ACC112 (cell line): ENCODE measurements around the gene HIGD1A.
A peak's percentile ranks its signal among the peaks of the same experiment; 100 is the strongest.

Experiments used
- H2AFZ ChIP-seq: fragments of 200-600 bp; sonication (generic); one replicate; pipeline ENCODE4 v1.6.0; 2017; ENCODE audit warnings: antibody characterized with exemption, low read length; ENCODE audit not compliant: unreplicated experiment
- H3K27ac ChIP-seq: fragments of 200-600 bp; sonication (generic); 2 replicates; pipeline ENCODE4 v1.5.1; 2014; ENCODE audit warnings: low read depth, mild to moderate bottlenecking, antibody characterized with exemption, low read length, moderate library complexity
- H3K27me3 ChIP-seq: fragments of 200-600 bp; sonication (generic); 2 replicates; pipeline ENCODE4 v1.6.1; 2014; ENCODE audit warnings: mild to moderate bottlenecking, antibody characterized with exemption, low read length, moderate library complexity, mixed read lengths; ENCODE audit not compliant: insufficient read depth
- H3K36me3 ChIP-seq: fragments of 200-600 bp; sonication (generic); 2 replicates; pipeline ENCODE4 v1.6.1; 2016; ENCODE audit warnings: mild to moderate bottlenecking, antibody characterized with exemption, low read length, moderate library complexity, mixed read lengths; ENCODE audit not compliant: insufficient read depth
- H3K4me1 ChIP-seq: fragments of 200-600 bp; sonication (generic); one replicate; pipeline ENCODE4 v1.6.1; 2016; ENCODE audit warnings: low read length, mixed read lengths; ENCODE audit not compliant: insufficient read depth, unreplicated experiment, control insufficient read depth
- H3K4me3 ChIP-seq: fragments of 200-600 bp; sonication (generic); 2 replicates; pipeline ENCODE4 v1.5.1; 2014; ENCODE audit warnings: mild to moderate bottlenecking, low read depth, low read length
- H3K79me2 ChIP-seq: fragments of 200-600 bp; sonication (generic); one replicate; pipeline ENCODE4 v1.6.0; 2016; ENCODE audit warnings: low read length; ENCODE audit not compliant: control insufficient read depth, unreplicated experiment, insufficient read depth

HIGD1A gene

DNA sequence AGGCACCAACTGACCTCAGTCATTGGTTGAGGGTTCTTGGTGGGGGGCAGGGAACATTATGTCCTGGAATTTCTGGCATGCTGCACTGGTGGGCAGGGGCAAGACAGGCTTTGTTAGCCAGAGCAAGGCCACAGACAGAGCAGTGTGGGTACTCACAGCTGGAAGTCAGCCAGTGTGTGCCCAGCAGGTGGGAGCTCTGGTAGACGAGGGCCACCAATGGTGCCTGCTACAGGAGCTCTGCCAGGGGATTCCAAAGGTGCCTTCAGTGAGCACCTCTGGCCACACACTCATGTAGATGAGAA is 40.1 kb upstream of the HIGD1A start:
- no peaks in the 10 kb centered on the region for H3K4me1 ChIP-seq
- no peaks in the 10 kb centered on the region for H3K79me2 ChIP-seq
- no peaks in the 10 kb centered on the region for H3K36me3 ChIP-seq
- no peaks in the 10 kb centered on the region for H3K27me3 ChIP-seq
- no peak overlapping the region for H3K27ac ChIP-seq
- H3K4me3 ChIP-seq: no peak overlapping the region
- no peak overlapping the region for H2AFZ ChIP-seq

DNA sequence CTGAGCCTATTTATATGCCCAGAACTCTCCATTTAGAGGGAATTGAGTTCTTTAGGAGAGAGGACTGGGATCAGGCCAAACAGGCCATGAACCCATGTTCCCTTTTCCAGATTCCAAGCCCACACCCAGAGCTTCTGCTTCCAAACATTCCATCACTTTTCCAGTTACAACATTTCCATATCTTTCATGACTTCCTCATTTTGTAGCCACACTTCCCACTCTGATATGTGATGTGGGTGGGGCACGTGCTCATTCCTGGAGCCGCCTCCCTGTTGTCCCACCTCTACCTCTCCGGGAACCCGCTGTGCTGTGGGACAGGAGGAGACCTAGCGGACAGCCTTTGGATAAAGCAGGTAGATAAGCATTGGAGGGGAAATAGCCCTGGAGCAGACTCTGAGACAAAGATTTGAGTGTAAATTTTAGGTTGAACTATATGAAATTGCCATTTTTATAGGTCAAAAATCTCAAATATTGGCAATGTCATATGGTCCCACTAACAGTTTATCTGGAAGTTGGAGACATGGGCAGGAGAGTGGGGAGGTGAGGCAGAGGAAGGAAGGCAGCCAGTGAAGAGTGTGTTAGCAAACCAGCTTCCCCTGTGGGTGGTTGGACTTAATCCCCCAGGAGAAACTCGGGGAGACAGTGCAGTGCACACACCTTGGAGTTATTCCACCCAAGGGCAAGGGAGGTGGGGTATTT is 39.6 kb upstream of the HIGD1A start:
- Histone ChIP-seq H3K79me2 (no peaks in the 10 kb centered on the region), H3K36me3 (no peaks in the 10 kb centered on the region), H2AFZ (no peak overlapping the region), H3K4me3 (no peak overlapping the region), H3K27ac (no peak overlapping the region), H3K27me3 (no peaks in the 10 kb centered on the region), H3K4me1 (no peaks in the 10 kb centered on the region)

GRCh38 chr3:42841332-42841731 is 37.0 kb upstream of the HIGD1A start:
- H3K27me3 ChIP-seq: no peaks in the 10 kb centered on the region
- H3K4me1 ChIP-seq: no peaks in the 10 kb centered on the region
- no peaks in the 10 kb centered on the region for H3K36me3 ChIP-seq
- no peaks in the 10 kb centered on the region for H3K79me2 ChIP-seq
- no peak overlapping the region for H2AFZ ChIP-seq
- no peak overlapping the region for H3K27ac ChIP-seq
- H3K4me3 ChIP-seq: no peak overlapping the region

- H3K36me3 ChIP-seq: no peaks in the 10 kb centered on the region
- H3K27me3 ChIP-seq: no peaks in the 10 kb centered on the region
- peak overlapping the region; percentile 67 for H2AFZ ChIP-seq
- peak overlapping the region; percentile 54 for H3K4me3 ChIP-seq
- no peaks in the 10 kb centered on the region for H3K4me1 ChIP-seq
- H3K27ac ChIP-seq: no peak overlapping the region
- no peaks in the 10 kb centered on the region for H3K79me2 ChIP-seq
Measured at GRCh38 chr3:42839616-42840015, 35.3 kb upstream of the HIGD1A start.

- Histone ChIP-seq H3K36me3 (no peaks in the 10 kb centered on the region), H3K4me1 (no peaks in the 10 kb centered on the region), H2AFZ (no peak overlapping the region), H3K27ac (no peak overlapping the region), H3K79me2 (no peaks in the 10 kb centered on the region), H3K27me3 (no peaks in the 10 kb centered on the region), H3K4me3 (no peak overlapping the region)
Measured at GRCh38 chr3:42838571-42838970, 34.3 kb upstream of the HIGD1A start.

- H3K4me1 ChIP-seq: no peaks in the 10 kb centered on the region
- no peaks in the 10 kb centered on the region for H3K36me3 ChIP-seq
- H3K4me3 ChIP-seq: no peak overlapping the region
- H2AFZ ChIP-seq: no peak overlapping the region
- H3K27me3 ChIP-seq: no peaks in the 10 kb centered on the region
- H3K27ac ChIP-seq: no peak overlapping the region
- no peaks in the 10 kb centered on the region for H3K79me2 ChIP-seq
Measured at GRCh38 chr3:42836150-42837123, 32.1 kb upstream of the HIGD1A start.

GRCh38 chr3:42831321-42831713 is 27.0 kb upstream of the HIGD1A start:
- peak overlapping the region; percentile 0 for H2AFZ ChIP-seq
- H3K27me3 ChIP-seq: no peaks in the 10 kb centered on the region
- H3K79me2 ChIP-seq: no peaks in the 10 kb centered on the region
- no peak overlapping the region for H3K4me3 ChIP-seq
- no peaks in the 10 kb centered on the region for H3K4me1 ChIP-seq
- no peak overlapping the region for H3K27ac ChIP-seq
- H3K36me3 ChIP-seq: no peaks in the 10 kb centered on the region

DNA sequence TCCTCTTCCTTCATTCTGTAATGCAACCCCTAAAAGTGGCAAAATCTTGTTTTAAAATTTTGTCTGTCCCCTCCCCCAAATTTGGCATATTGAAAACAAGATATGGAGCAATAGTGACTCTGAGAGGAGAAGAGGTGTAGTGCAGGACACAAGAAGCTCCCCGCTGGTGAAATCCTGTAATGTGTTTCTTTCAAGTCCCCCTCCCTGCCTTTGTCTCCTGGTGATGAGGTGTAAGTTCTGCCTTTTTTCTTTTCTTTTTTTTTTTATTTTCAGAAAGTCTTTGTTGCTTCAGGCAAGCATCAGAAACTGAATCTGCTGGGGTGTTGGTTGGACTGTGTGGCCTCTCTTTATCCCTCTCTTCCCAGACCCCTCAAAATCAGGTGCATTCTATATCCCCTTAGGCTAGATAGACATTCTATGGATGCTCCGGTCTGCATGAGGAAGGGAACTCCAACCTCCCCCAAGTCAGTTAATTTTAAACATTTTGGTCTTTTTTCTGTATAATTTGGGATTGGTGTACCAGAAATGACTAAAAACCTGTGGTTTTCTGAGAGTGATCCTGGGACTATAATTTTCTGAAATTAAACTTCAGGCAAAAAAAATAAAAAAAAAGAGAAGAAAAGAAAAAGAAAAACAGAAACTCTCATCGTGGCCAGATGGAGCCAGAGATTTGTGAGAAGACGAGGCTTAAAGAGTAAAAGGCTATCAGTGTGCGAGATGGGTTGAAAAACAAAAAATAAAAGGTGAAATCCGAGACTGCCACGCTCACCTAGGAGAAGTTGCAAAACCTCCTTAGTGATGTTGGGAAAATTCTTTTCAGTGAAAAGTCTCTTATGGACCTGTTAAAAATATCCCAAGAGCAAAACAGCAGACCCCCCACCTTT is 26.4 kb upstream of the HIGD1A start:
- Histone ChIP-seq H3K4me1 (no peaks in the 10 kb centered on the region), H3K79me2 (no peaks in the 10 kb centered on the region), H3K27ac (no peak overlapping the region), H3K4me3 (no peak overlapping the region), H3K36me3 (no peaks in the 10 kb centered on the region), H2AFZ (peak overlapping the region; percentile 0), H3K27me3 (no peaks in the 10 kb centered on the region)

GRCh38 chr3:42829628-42830436 is 25.5 kb upstream of the HIGD1A start:
- H2AFZ ChIP-seq: no peak overlapping the region
- no peaks in the 10 kb centered on the region for H3K27me3 ChIP-seq
- H3K79me2 ChIP-seq: no peaks in the 10 kb centered on the region
- H3K36me3 ChIP-seq: no peaks in the 10 kb centered on the region
- H3K4me3 ChIP-seq: no peak overlapping the region
- H3K4me1 ChIP-seq: no peaks in the 10 kb centered on the region
- H3K27ac ChIP-seq: no peak overlapping the region

- H3K27me3 ChIP-seq: no peaks in the 10 kb centered on the region
- no peaks in the 10 kb centered on the region for H3K4me1 ChIP-seq
Measured at GRCh38 chr3:42829083-42829627, 24.9 kb upstream of the HIGD1A start.

More at GRCh38 chr3:42829083-42829627, 24.9 kb upstream of the HIGD1A start:
- H3K27ac ChIP-seq: no peak overlapping the region
- no peaks in the 10 kb centered on the region for H3K79me2 ChIP-seq
- H3K4me3 ChIP-seq: no peak overlapping the region
- no peak overlapping the region for H2AFZ ChIP-seq
- no peaks in the 10 kb centered on the region for H3K36me3 ChIP-seq
